Pons (tissue), 1 donor: Measurements from ENCODE around the gene CD48.

Experiments used
- DNase-seq: peaks from one replicate; pipeline ENCODE4 v3.0.0-alpha.2; 2016; ENCODE audit warnings: low spot score

CD48 gene

GRCh38 chr1:160633330-160633903 lies 78.2 kb downstream of the CD48 start:
- no peak for DNase-seq

- no peak for DNase-seq
Measured at GRCh38 chr1:160631983-160632625, 79.5 kb downstream of the CD48 start.

- no peak for DNase-seq
Measured at GRCh38 chr1:160630523-160631451, 80.8 kb downstream of the CD48 start.

GRCh38 chr1:160629286-160630210 lies 82.1 kb downstream of the CD48 start:
- peak; percentile 69 for DNase-seq

GRCh38 chr1:160628799-160629263 lies 82.8 kb downstream of the CD48 start:
- DNase-seq = no peak
